Brain microvascular endothelial cell (primary cell): ENCODE data around the gene KCNMA1.

Source experiments
- DNase-seq: peaks from one replicate; pipeline ENCODE4 v3.0.0-alpha.2; 2020
- H3K27ac ChIP-seq: fragments of 250-450 bp; sonication (Bioruptor Pico); 2 replicates; pipeline ENCODE4 v1.5.1; 2020; ENCODE audit warnings: mild to moderate bottlenecking, moderate library complexity
- H3K27me3 ChIP-seq: fragments of 250-450 bp; sonication (Bioruptor Pico); replicated peaks from 2 replicates; pipeline ENCODE4 v1.5.1; 2020; ENCODE audit warnings: mild to moderate bottlenecking
- H3K36me3 ChIP-seq: fragments of 250-450 bp; sonication (Bioruptor Pico); replicated peaks from 2 replicates; pipeline ENCODE4 v1.5.1; 2020; ENCODE audit warnings: mild to moderate bottlenecking
- H3K4me3 ChIP-seq: 2 replicates; pipeline ENCODE4 v1.5.1; 2011; ENCODE audit warnings: low read depth, mild to moderate bottlenecking, control low read depth, low read length, moderate library complexity
- in situ Hi-C: cut with HindIII; loops from 2 replicates; pipeline ENCODE4 v1.10.0; 2017; ENCODE audit warnings: low sequenced_read_pairs, low pct_ligation_motif_present
- TF ChIP-seq, protein P1 (sequence below): IDR thresholded peaks from 2 replicates; pipeline ENCODE4 v1.5.1; 2011; ENCODE audit warnings: low read depth, mild to moderate bottlenecking, moderate library complexity, low read length, control low read depth, inconsistent platforms; ENCODE audit errors: missing control alignments

The KCNMA1 gene

DNA sequence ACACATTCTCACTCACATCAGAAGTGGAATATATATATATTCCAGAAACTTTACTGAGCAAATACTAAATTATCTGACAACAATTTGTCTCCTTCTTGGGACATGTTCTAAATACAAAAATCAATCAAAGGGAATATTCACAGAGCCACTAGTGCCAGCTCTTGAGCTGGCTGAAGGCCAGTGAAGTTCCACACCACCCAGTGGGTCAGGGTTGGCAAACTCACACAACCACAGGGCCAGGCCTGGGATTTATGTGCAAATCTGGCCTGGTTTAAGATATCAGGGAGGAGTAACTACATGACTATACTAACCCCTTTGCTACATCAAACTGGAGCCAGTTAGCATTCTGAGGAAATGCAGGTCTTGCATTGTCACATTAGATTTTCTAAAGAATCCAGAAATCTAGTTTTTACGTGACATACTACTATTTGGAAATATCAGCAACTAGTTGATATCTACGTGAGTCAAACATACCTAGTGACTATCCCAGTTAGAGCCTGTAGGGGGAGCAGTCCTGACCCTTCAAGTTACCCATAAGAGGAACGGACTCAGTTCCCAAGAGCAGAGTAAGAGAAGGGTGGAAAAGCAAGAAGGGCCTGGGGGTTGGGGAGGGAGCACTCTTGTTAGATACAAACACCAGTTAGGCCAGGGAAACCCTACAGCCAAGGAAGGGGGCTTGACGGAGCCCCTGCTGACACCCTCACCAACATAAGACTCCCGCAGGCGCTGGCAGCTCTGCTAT is 600.4 kb downstream of the KCNMA1 start:
- TF ChIP-seq, protein P1, sequence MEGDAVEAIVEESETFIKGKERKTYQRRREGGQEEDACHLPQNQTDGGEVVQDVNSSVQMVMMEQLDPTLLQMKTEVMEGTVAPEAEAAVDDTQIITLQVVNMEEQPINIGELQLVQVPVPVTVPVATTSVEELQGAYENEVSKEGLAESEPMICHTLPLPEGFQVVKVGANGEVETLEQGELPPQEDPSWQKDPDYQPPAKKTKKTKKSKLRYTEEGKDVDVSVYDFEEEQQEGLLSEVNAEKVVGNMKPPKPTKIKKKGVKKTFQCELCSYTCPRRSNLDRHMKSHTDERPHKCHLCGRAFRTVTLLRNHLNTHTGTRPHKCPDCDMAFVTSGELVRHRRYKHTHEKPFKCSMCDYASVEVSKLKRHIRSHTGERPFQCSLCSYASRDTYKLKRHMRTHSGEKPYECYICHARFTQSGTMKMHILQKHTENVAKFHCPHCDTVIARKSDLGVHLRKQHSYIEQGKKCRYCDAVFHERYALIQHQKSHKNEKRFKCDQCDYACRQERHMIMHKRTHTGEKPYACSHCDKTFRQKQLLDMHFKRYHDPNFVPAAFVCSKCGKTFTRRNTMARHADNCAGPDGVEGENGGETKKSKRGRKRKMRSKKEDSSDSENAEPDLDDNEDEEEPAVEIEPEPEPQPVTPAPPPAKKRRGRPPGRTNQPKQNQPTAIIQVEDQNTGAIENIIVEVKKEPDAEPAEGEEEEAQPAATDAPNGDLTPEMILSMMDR, result peak; percentile 80
- H3K27me3 ChIP-seq, result no peaks in the 10 kb centered on the region
- DNase-seq, result no peak
- H3K36me3 ChIP-seq, result no peaks in the 10 kb centered on the region
- no peak overlapping the region for H3K27ac ChIP-seq
- H3K4me3 ChIP-seq, result no peak overlapping the region
- in situ Hi-C loops, result no loop called here

DNA sequence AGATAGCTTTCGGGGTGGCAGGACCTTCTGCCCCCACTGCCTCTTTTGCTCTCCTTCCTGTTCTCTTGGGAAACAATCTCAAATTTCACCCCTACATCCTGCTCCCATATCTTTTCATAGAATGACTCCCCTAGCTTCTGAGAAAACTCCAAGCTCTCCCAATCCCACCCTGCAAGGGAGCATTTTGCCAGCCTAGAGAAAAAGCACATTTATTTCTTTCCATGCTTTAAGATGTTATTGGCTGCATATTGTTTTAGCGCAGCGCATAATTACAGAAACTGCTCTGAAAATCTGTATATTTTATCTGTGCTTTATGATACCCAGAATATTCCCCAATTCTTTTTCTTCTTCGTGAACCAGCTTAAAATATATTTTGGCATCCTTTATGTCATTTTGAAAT is 601.3 kb downstream of the KCNMA1 start:
- no peak for DNase-seq
- Histone ChIP-seq H3K27me3 (no peaks in the 10 kb centered on the region), H3K36me3 (no peaks in the 10 kb centered on the region), H3K4me3 (no peak overlapping the region), H3K27ac (no peak overlapping the region)
- TF ChIP-seq, protein P1, result no peak
- in situ Hi-C loops, result no loop called here

GRCh38 chr10:77034795-77035194 is 602.8 kb downstream of the KCNMA1 start:
- in situ Hi-C loops, result no loop called here
- no peak for DNase-seq
- Histone ChIP-seq H3K36me3 (no peaks in the 10 kb centered on the region), H3K4me3 (no peak overlapping the region), H3K27me3 (no peaks in the 10 kb centered on the region), H3K27ac (no peak overlapping the region)
- TF ChIP-seq, protein P1, result no peak

- H3K27me3 ChIP-seq, result no peaks in the 10 kb centered on the region
- in situ Hi-C loops, result no loop called here
- no peak overlapping the region for H3K27ac ChIP-seq
- no peaks in the 10 kb centered on the region for H3K36me3 ChIP-seq
- no peak overlapping the region for H3K4me3 ChIP-seq
- TF ChIP-seq, protein P1, result no peak
- no peak for DNase-seq
These were observed 603.4 kb downstream of the KCNMA1 start for GRCh38 chr10:77034240-77034639.

DNA sequence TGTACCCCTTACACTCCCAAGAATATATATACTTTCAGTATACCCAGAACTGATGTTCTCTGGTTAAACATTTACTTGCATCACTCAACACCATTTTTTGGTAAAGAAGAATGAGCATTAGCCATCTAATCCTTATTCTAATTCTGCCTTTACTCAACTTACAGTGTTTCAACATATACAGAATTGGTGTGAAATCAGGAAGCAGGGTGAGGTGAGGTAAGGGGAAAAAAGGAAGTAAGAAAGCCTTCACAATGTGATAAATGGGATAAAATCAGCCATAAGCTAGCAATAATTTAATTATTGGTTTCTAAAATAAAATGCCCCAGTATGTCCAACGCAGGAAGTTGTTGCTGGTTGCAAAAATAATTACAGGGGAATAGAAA is 605.4 kb downstream of the KCNMA1 start:
- no peaks in the 10 kb centered on the region for H3K36me3 ChIP-seq
- in situ Hi-C loops, result no loop called here
- H3K27ac ChIP-seq, result no peak overlapping the region
- H3K4me3 ChIP-seq, result no peak overlapping the region
- H3K27me3 ChIP-seq, result no peaks in the 10 kb centered on the region
- DNase-seq, result no peak
- TF ChIP-seq, protein P1, result no peak

DNA sequence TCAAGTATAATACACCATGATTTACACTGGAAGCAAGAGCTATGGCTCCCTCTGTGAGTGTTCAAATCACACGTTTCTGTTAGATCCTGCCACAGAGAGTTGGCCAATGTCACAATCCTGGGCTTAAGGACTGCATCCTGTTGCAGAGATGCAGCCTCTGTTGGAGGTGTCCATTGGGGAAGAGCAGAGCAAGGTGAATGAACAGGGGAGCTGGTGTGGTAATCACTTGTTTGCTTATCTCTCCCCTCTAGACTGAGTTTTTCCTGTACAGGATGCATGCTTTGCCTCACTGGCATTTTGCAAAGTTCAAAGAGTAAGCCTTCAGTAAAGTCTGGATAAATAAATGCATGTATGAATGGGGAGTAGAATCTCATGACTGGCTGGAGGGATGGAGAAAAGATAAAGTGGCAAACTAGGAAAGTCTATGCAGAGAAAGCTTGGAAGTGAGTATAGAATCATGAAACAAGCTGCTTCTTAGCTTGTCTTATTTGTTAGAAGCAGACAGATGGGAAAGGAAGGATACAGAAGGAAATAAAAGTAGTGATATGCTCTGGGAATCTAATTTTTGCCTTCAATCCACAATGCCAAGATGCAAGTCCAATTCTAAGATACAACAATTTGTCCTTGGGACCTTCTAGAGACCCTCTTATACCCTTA is 605.9 kb downstream of the KCNMA1 start:
- in situ Hi-C loops, result no loop called here
- TF ChIP-seq, protein P1, result no peak
- Histone ChIP-seq H3K4me3 (no peak overlapping the region), H3K27ac (no peak overlapping the region), H3K27me3 (no peaks in the 10 kb centered on the region), H3K36me3 (no peaks in the 10 kb centered on the region)
- no peak for DNase-seq
